HepG2 (cell line): Measurements from ENCODE around the gene KHK. TPM values are rescaled to one million over a fixed set of nuclear protein-coding genes. Genes with fewer than 3 reads are reported as not detected.

Source experiments
- ADNP ChIP-seq: sonication (generic); formaldehyde crosslinking; IDR thresholded peaks from 2 replicates; pipeline ENCODE4 v1.4.0; 2020; ENCODE audit warnings: missing genetic modification reagents
- ARHGAP35 ChIP-seq: sonication (generic); formaldehyde crosslinking; IDR thresholded peaks from 2 replicates; pipeline ENCODE4 v1.9.0; 2022; ENCODE audit warnings: mild to moderate bottlenecking, inconsistent platforms, moderate library complexity, missing genetic modification reagents, borderline replicate concordance
- ARNT ChIP-seq: fragments of 450-650 bp; IDR thresholded peaks from 2 replicates; pipeline ENCODE4 v1.6.1; 2017
- CBFB ChIP-seq: sonication (generic); formaldehyde crosslinking; IDR thresholded peaks from 2 replicates; pipeline ENCODE4 v1.4.0; 2020; ENCODE audit warnings: missing genetic modification reagents
- CBX5 ChIP-seq: sonication (generic); formaldehyde crosslinking; IDR thresholded peaks from 2 replicates; pipeline ENCODE4 v1.4.0; 2020; ENCODE audit warnings: missing genetic modification reagents, borderline replicate concordance
- CREBL2 ChIP-seq: sonication (generic); formaldehyde crosslinking; IDR thresholded peaks from 2 replicates; pipeline ENCODE4 v1.8.1; 2023; ENCODE audit warnings: missing genetic modification reagents, mild to moderate bottlenecking, borderline replicate concordance
- CTCF ChIP-seq: sonication (generic); formaldehyde crosslinking; IDR thresholded peaks from 2 replicates; pipeline ENCODE4 v1.5.0; 2020; ENCODE audit warnings: mild to moderate bottlenecking, missing genetic modification reagents, moderate library complexity
- GATAD1 ChIP-seq: IDR thresholded peaks from 2 replicates; pipeline ENCODE4 v1.6.1; 2016; ENCODE audit warnings: missing genetic modification reagents, missing compliant biosample characterization
- GATAD2A ChIP-seq: IDR thresholded peaks from 2 replicates; pipeline ENCODE4 v1.6.1; 2016
- GTF3A ChIP-seq: sonication (generic); formaldehyde crosslinking; conservative IDR thresholded peaks from 2 replicates; pipeline ENCODE4 v1.4.0; 2020; ENCODE audit warnings: mild to moderate bottlenecking, missing genetic modification reagents
- IRF9 ChIP-seq: sonication (generic); formaldehyde crosslinking; IDR thresholded peaks from 2 replicates; pipeline ENCODE4 v1.8.0; 2022; ENCODE audit warnings: missing genetic modification reagents, mild to moderate bottlenecking, borderline replicate concordance
- KDM3A ChIP-seq: IDR thresholded peaks from 2 replicates; pipeline ENCODE4 v1.6.1; 2018; ENCODE audit warnings: low read depth, missing compliant biosample characterization
- KLF13 ChIP-seq: sonication (generic); formaldehyde crosslinking; IDR thresholded peaks from 2 replicates; pipeline ENCODE4 v1.4.0; 2020; ENCODE audit warnings: mild to moderate bottlenecking, missing genetic modification reagents
- NR3C1 ChIP-seq: sonication (generic); formaldehyde crosslinking; IDR thresholded peaks from 2 replicates; pipeline ENCODE4 v1.4.0; 2020; ENCODE audit warnings: missing genetic modification reagents
- PRDM4 ChIP-seq: sonication (generic); formaldehyde crosslinking; IDR thresholded peaks from 2 replicates; pipeline ENCODE4 v1.9.0; 2021; ENCODE audit warnings: missing genetic modification reagents, borderline replicate concordance
- RBAK ChIP-seq: sonication (generic); formaldehyde crosslinking; IDR thresholded peaks from 2 replicates; pipeline ENCODE4 v1.5.1; 2020; ENCODE audit warnings: mild to moderate bottlenecking, missing genetic modification reagents
- SAP130 ChIP-seq: IDR thresholded peaks from 2 replicates; pipeline ENCODE4 v1.6.1; 2016; ENCODE audit warnings: low read depth
- SMYD3 ChIP-seq: sonication (generic); formaldehyde crosslinking; IDR thresholded peaks from 2 replicates; pipeline ENCODE4 v1.8.1; 2023; ENCODE audit warnings: mild to moderate bottlenecking, missing genetic modification reagents
- SRSF9 ChIP-seq: fragments of 200-400 bp; formaldehyde crosslinking; IDR thresholded peaks from 2 replicates; pipeline ENCODE4 v1.6.1; 2018; ENCODE audit warnings: borderline replicate concordance, mild to moderate bottlenecking, low read depth, low read length; ENCODE audit not compliant: insufficient read depth, poor library complexity, severe bottlenecking
- SYNCRIP ChIP-seq: fragments of 200-400 bp; formaldehyde crosslinking; IDR thresholded peaks from 2 replicates; pipeline ENCODE4 v1.6.1; 2018; ENCODE audit warnings: mild to moderate bottlenecking, low read depth, low read length; ENCODE audit not compliant: insufficient read depth
- TEAD3 ChIP-seq: optimal IDR thresholded peaks from 2 replicates; pipeline ENCODE3; 2016; ENCODE audit warnings: borderline replicate concordance
- TFDP1 ChIP-seq: IDR thresholded peaks from 2 replicates; pipeline ENCODE4 v1.6.1; 2016; ENCODE audit warnings: missing compliant biosample characterization, missing genetic modification reagents, borderline replicate concordance
- ZNF691 ChIP-seq: sonication (generic); formaldehyde crosslinking; IDR thresholded peaks from 2 replicates; pipeline ENCODE4 v1.4.0; 2020; ENCODE audit warnings: missing genetic modification reagents, low read depth, mild to moderate bottlenecking, borderline replicate concordance
- ZSCAN29 ChIP-seq: sonication (generic); formaldehyde crosslinking; conservative IDR thresholded peaks from 2 replicates; pipeline ENCODE4 v1.4.0; 2020; ENCODE audit warnings: mild to moderate bottlenecking, missing genetic modification reagents
- polyA plus RNA-seq, 8 experiments: library from polyadenylated mRNA; depleted of rRNA in 3 of 8; stranded (reverse) in 7 of 8; unstranded in 1 of 8; fragments of >200 nt; fragmentation: Illumina TruSeq in 4 of 8; extraction: Trizol in 4 of 8; gene quantifications; 2 replicates each; pipeline versions ENCODE4 v1.2.1 to v1.2.3, GENCODE V29; 2011 to 2016; ENCODE audit warnings: low read depth in 4 of 8, missing spikeins in 1 of 8, mixed read lengths in 1 of 8; ENCODE audit not compliant: insufficient read depth in 1 of 8
- total RNA-seq, 5 experiments: library from RNA; depleted of rRNA; stranded (reverse); fragments of >200 nt; fragmentation: Illumina TruSeq; extraction: Trizol; gene quantifications; 2 replicates each; pipeline ENCODE4 v1.2.3, GENCODE V29; 2016; ENCODE audit warnings: low read depth in 1 of 5

Gene KHK
- total and polyA plus RNA-seq, 2 of the 13 experiments (the other 11 are each of a cell fraction or from before 2014, with no cell fraction given), result 40.9 to 99.2 TPM

GRCh38 chr2:27085673-27086089 lies 891 bp upstream of the KHK start (continued):
- TF ChIP-seq ZNF691 (CRISPR knock-in tag) (peak; percentile 25; the same call in 1 of the 2 replicates), ZSCAN29 (CRISPR knock-in tag) (peak; percentile 98), IRF9 (CRISPR knock-in tag) (0 out of 2 replicates have a peak, but pooled peaks have one; percentile 14), GATAD2A (CRISPR knock-in tag) (peak; percentile 64), NR3C1 (no peak), TFDP1 (peak; percentile 21; the same call in 1 of the 2 replicates), KDM3A (CRISPR knock-in tag) (peak; percentile 67; the same call in 1 of the 2 replicates), ADNP (0 out of 2 replicates have a peak, but pooled peaks have one; percentile 14), CBFB (CRISPR knock-in tag) (0 out of 2 replicates have a peak, but pooled peaks have one; percentile 23), SYNCRIP (no peak), SRSF9 (no peak), CTCF (CRISPR knock-in tag) (peak; percentile 86), KLF13 (CRISPR knock-in tag) (no peak), RBAK (CRISPR knock-in tag) (peak; percentile 50; the same call in 1 of the 2 replicates), ARHGAP35 (0 out of 2 replicates have a peak, but pooled peaks have one; percentile 54), TEAD3 (CRISPR knock-in tag) (peak; percentile 74), GATAD1 (CRISPR knock-in tag) (peak; percentile 67; the same call in 1 of the 2 replicates), SMYD3 (CRISPR knock-in tag) (no peak), ARNT (no peak), CBX5 (CRISPR knock-in tag) (no peak), PRDM4 (no peak), GTF3A (CRISPR knock-in tag) (0 out of 2 replicates have a peak, but pooled peaks have one; percentile 1), CREBL2 (CRISPR knock-in tag) (no peak), SAP130 (CRISPR knock-in tag) (peak; percentile 50)
